ENCODE measurements around the gene NR4A2. TPM values are rescaled to one million over a fixed set of nuclear protein-coding genes. Genes with fewer than 3 reads are reported as not detected.

NR4A2 gene
- total RNA-seq, 3 donors from 2014 or later, result 2.9 to 10.4 (median 3.0) TPM

DNA sequence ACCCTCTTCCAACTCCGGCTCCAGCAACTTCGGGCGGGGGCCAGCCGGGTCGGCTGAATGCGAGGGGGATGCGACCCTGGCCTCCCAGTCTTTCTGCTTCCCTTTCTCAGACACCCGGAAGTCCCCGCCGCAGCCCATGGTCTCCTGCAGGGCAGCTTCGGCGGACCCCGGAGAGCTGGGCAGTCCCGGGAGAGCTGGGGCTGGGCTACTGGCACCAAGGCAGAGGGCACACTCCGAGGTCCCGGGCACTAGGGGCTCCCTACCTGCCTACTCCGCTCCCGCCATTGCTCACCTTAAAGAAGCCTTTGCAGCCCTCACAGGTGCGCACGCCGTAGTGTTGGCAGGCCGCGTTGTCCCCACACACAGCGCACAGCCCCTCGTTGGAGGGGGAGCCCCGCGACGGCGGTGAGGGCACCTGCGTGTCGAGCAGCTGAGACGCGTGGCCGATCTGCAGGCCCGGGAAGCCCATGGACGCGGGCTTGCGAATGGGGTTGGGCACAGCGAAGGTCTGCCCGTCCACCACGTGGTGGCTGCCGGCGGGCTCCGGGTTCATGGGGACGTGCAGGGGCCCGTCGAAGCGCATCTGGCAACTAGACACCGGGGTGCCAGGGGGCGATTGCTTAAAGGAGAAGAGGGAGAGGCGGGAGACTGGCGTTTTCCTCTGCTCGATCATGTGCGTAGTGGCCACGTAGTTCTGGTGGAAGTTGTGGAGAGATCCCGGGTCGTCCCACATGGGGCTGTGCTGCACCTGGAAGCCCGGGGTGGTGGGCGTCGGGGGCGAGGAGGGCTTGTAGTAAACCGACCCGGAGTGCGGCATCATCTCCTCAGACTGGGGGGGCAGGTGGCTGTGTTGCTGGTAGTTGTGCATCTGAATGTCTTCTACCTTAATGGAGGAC is 3.2 kb downstream of the NR4A2 start:
- Histone ChIP-seq H3K36me3 (ENCODE audit: low read depth) (no peaks in the 10 kb centered on the region), H3K9me3 (no peaks in the 10 kb centered on the region), H3K4me3 (no peak overlapping the region), H3K4me1 (ENCODE audit: low read depth) (peaks cover 8% of the 10 kb centered on the region)
- TF ChIP-seq, protein P1, sequence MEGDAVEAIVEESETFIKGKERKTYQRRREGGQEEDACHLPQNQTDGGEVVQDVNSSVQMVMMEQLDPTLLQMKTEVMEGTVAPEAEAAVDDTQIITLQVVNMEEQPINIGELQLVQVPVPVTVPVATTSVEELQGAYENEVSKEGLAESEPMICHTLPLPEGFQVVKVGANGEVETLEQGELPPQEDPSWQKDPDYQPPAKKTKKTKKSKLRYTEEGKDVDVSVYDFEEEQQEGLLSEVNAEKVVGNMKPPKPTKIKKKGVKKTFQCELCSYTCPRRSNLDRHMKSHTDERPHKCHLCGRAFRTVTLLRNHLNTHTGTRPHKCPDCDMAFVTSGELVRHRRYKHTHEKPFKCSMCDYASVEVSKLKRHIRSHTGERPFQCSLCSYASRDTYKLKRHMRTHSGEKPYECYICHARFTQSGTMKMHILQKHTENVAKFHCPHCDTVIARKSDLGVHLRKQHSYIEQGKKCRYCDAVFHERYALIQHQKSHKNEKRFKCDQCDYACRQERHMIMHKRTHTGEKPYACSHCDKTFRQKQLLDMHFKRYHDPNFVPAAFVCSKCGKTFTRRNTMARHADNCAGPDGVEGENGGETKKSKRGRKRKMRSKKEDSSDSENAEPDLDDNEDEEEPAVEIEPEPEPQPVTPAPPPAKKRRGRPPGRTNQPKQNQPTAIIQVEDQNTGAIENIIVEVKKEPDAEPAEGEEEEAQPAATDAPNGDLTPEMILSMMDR (IDR thresholded peaks at IDR 0.05), result no peak
- intact Hi-C loops (cut with DNase I, micrococcal nuclease), result no loop called here
- ATAC-seq (no peak), DNase-seq (no peak)

DNA sequence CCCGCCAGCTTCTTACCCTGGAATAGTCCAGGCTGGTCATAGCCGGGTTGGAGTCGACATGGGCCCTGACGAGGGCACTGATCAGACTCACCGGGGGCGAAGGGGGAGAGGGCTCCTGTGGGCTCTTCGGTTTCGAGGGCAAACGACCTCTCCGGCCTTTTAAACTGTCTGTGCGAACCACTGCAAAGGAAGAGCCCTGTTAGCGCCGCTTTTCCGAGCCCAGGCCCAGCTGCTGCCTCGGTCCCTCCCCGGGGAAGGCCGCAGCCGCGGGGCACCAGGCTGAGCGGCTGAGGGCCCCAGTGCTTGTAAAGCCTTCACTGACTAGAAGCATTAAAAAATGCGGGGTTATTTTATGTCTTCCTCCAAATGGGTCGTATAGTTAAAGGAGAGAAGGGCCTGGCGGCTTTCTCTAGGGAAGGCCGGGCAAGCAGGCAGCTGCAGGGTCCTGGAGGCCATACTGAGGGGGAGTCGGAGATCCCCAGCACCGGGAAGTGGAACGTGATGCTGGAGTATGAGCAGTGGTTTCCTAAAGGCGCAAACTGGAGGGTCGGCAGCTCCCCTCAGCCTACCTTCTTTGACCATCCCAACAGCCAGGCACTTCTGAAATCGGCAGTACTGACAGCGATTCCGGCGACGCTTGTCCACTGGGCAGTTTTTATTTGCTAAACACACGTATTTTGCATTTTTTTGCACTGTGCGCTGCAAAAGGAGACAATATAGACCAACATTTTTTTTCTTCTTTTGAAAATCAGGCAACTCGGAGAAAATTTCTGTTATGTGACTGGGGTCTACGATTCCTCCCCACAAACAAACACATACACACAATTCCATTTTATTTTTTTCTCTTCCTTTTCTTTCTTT is 4.5 kb downstream of the NR4A2 start:
- intact Hi-C loops (cut with DNase I, micrococcal nuclease), result no loop called here
- Histone ChIP-seq H3K9me3 (no peaks in the 10 kb centered on the region), H3K4me3 (no peak overlapping the region), H3K4me1 (ENCODE audit: low read depth) (peaks cover 8% of the 10 kb centered on the region), H3K36me3 (ENCODE audit: low read depth) (no peaks in the 10 kb centered on the region)
- TF ChIP-seq, protein P1 (IDR thresholded peaks at IDR 0.05), result no peak
- DNase-seq (no peak), ATAC-seq (no peak)

DNA sequence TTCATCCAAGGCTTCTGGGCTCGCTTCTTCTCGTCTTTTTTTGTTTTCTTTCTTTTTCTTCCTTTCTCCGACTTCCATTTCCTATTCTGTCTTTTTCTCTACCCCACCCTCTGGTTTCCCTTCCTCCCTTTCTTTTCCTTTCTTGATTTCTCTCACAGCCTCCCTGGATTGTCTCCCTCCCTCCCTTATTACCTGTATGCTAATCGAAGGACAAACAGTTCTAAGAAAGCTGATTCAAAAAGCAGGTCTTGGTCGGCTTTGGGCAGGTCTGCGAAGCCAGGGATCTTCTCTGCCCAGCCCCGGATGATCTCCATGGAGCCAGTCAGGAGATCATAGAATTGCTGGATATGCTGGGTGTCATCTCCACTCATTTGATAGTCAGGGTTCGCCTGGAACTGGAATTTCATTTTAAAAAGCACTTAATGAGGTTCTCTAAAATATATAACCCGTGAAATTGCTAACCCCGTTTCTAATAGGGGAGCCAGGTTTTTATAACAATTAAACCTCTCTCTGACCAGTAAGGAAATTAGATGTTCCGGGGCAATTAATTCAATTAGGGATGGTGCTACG is 5.9 kb downstream of the NR4A2 start:
- Histone ChIP-seq H3K4me3 (no peak overlapping the region), H3K4me1 (ENCODE audit: low read depth) (peaks cover 9% of the 10 kb centered on the region), H3K9me3 (no peaks in the 10 kb centered on the region), H3K36me3 (ENCODE audit: low read depth) (no peaks in the 10 kb centered on the region)
- DNase-seq, result no peak
- TF ChIP-seq, protein P1 (IDR thresholded peaks at IDR 0.05), result no peak
- intact Hi-C loops (cut with DNase I, micrococcal nuclease), result no loop called here
- no peak for ATAC-seq

DNA sequence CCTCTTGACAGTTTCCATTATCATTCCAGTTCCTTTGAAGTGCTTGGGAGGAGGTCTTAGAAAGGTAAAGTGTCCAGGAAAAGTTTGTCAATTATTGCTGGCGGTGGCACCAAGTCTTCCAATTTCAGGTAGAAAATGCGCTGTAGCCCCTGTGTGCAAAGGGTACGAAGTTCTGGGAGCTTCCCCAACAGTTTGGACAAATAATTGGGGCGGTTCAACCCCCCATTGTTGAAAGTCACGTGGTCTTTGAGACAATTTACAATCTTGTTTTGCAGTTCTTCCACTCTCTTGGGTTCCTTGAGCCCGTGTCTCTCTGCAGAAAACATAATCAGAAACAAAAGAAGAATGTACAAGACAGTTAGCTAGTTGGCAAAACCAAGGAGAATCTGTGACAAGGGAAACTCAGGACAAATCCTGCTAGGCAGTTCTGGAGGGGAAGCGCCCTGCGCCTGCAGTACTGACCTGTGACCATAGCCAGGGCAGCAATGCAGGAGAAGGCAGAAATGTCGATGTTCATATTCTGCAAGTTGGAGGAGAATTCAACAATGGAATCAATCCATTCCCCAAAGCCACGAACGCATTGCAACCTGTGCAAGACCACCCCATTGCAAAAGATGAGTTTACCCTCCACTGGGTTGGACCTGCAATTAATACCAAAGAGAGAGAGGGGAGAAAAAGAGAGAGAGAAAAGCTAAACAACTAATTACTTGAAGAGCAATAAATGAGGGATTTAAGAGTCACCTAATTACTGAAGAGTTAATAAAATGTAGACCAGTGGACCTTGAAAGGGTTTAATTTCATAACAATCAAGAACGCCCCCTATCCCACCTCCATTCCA is 6.6 kb downstream of the NR4A2 start:
- Histone ChIP-seq H3K36me3 (ENCODE audit: low read depth) (no peaks in the 10 kb centered on the region), H3K9me3 (no peaks in the 10 kb centered on the region), H3K4me3 (no peak overlapping the region), H3K4me1 (ENCODE audit: low read depth) (peaks cover 6% of the 10 kb centered on the region)
- ATAC-seq (no peak), DNase-seq (no peak)
- TF ChIP-seq, protein P1 (IDR thresholded peaks at IDR 0.05), result no peak
- intact Hi-C loops (cut with DNase I, micrococcal nuclease), result no loop called here

DNA sequence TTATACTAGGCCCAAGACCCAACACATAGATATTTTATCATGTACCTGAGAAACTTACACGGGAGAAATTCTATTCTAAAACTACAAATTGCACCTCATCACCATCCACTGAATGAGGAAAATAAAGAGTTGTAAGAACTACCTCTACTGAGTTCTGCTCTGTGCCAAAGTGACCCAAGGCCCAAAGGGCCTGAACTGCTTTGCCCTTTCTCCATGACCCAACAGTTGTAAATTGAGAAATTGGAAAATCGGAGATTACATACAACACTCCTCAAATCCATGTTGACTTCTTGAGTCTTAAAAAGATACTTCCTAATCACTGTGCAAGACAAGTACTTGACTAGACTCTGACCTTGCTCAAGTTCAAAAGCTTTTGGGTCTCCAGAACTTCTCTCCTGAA is 8.8 kb downstream of the NR4A2 start:
- ATAC-seq (no peak), DNase-seq (no peak)
- H3K4me1 ChIP-seq (ENCODE audit: low read depth), result peaks cover 11% of the 10 kb centered on the region
- H3K9me3 ChIP-seq, result no peaks in the 10 kb centered on the region
- intact Hi-C loops (cut with DNase I, micrococcal nuclease), result no loop called here
- H3K4me3 ChIP-seq, result no peak overlapping the region
- TF ChIP-seq, protein P1 (IDR thresholded peaks at IDR 0.05), result no peak
- no peaks in the 10 kb centered on the region for H3K36me3 ChIP-seq (ENCODE audit: low read depth)

Data from mucosa of descending colon (tissue), 3 donors.